Endothelial cell (in vitro differentiated cells): ENCODE data around the gene CRADD. TPM values are rescaled to one million over a fixed set of nuclear protein-coding genes. Genes with fewer than 3 reads are reported as not detected.
A peak's percentile ranks its signal among the peaks of the same experiment; 100 is the strongest.
"Not testable (repeated sequence)": the region's sequence is repeated elsewhere in the genome, so short reads cannot be mapped to it uniquely, and the experiment has no call there.

Source experiments
- DNase-seq: peaks from one replicate; pipeline ENCODE4 v3.0.0; 2021; ENCODE audit warnings: low spot score
- H3K27ac Mint-ChIP-seq: one replicate; pipeline ENCODE4 v1.8.0; 2021; ENCODE audit warnings: mixed read lengths, inconsistent platforms; ENCODE audit not compliant: unreplicated experiment
- H3K27me3 Mint-ChIP-seq: one replicate; pipeline ENCODE4 v1.8.0; 2021; ENCODE audit warnings: mild to moderate bottlenecking, moderate library complexity, mixed read lengths, inconsistent platforms; ENCODE audit not compliant: unreplicated experiment
- H3K36me3 Mint-ChIP-seq: one replicate; pipeline ENCODE4 v1.8.0; 2021; ENCODE audit warnings: mild to moderate bottlenecking, low read depth, mixed read lengths, inconsistent platforms; ENCODE audit not compliant: unreplicated experiment
- H3K4me1 Mint-ChIP-seq: one replicate; pipeline ENCODE4 v1.8.0; 2021; ENCODE audit warnings: mild to moderate bottlenecking, mixed read lengths, inconsistent platforms; ENCODE audit not compliant: unreplicated experiment
- H3K4me3 Mint-ChIP-seq: one replicate; pipeline ENCODE4 v1.8.0; 2021; ENCODE audit warnings: mild to moderate bottlenecking, mixed read lengths, inconsistent platforms; ENCODE audit not compliant: unreplicated experiment
- H3K9me3 Mint-ChIP-seq: one replicate; pipeline ENCODE4 v1.8.0; 2021; ENCODE audit warnings: mixed read lengths, inconsistent platforms; ENCODE audit not compliant: unreplicated experiment
- CTCF ChIP-seq: fragments of 200-600 bp; sonication (generic); IDR thresholded peaks from one replicate; pipeline ENCODE4 v1.5.0; 2021; ENCODE audit warnings: antibody characterized with exemption; ENCODE audit not compliant: unreplicated experiment
- total RNA-seq: library from RNA; stranded (reverse); fragmentation: NEBNext Ultra II Directional; extraction: Animal tissue kit (Norgen Biotek cat#: 25700); gene quantifications from one replicate; pipeline ENCODE4 v1.2.1, GENCODE V29; 2021; ENCODE audit not compliant: unreplicated experiment

Gene CRADD
- total RNA-seq, 1 donor from 2014 or later: 6.5 TPM

- H3K4me3 Mint-ChIP-seq: no peak overlapping the region
- no peak overlapping the region for H3K27ac Mint-ChIP-seq
- no peak for DNase-seq
- TF ChIP-seq CTCF: no peak
- peaks cover 11% of the 10 kb centered on the region for H3K4me1 Mint-ChIP-seq
- no peaks in the 10 kb centered on the region for H3K36me3 Mint-ChIP-seq
- H3K9me3 Mint-ChIP-seq: no peaks in the 10 kb centered on the region
- H3K27me3 Mint-ChIP-seq: no peaks in the 10 kb centered on the region
These were observed 99.4 kb downstream of the CRADD start for GRCh38 chr12:93776581-93777018.

GRCh38 chr12:93777254-93777653, 100.1 kb downstream of the CRADD start:
- no peaks in the 10 kb centered on the region for H3K27me3 Mint-ChIP-seq
- TF ChIP-seq CTCF: no peak
- peaks cover 11% of the 10 kb centered on the region for H3K4me1 Mint-ChIP-seq
- H3K27ac Mint-ChIP-seq: peak overlapping the region; percentile 25
- H3K36me3 Mint-ChIP-seq: no peaks in the 10 kb centered on the region
- no peak for DNase-seq
- H3K9me3 Mint-ChIP-seq: no peaks in the 10 kb centered on the region
- no peak overlapping the region for H3K4me3 Mint-ChIP-seq

GRCh38 chr12:93778306-93778705, 101.1 kb downstream of the CRADD start:
- no peak overlapping the region for H3K4me3 Mint-ChIP-seq
- no peaks in the 10 kb centered on the region for H3K9me3 Mint-ChIP-seq
- TF ChIP-seq CTCF: no peak
- H3K36me3 Mint-ChIP-seq: no peaks in the 10 kb centered on the region
- peaks cover 11% of the 10 kb centered on the region for H3K4me1 Mint-ChIP-seq
- no peak overlapping the region for H3K27ac Mint-ChIP-seq
- no peak for DNase-seq
- no peaks in the 10 kb centered on the region for H3K27me3 Mint-ChIP-seq

GRCh38 chr12:93778766-93779165, 101.6 kb downstream of the CRADD start:
- Mint-ChIP-seq H3K27me3 (no peaks in the 10 kb centered on the region), H3K4me3 (no peak overlapping the region), H3K4me1 (peaks cover 11% of the 10 kb centered on the region), H3K27ac (no peak overlapping the region), H3K9me3 (no peaks in the 10 kb centered on the region), H3K36me3 (no peaks in the 10 kb centered on the region)
- no peak for TF ChIP-seq CTCF
- no peak for DNase-seq

- no peak for TF ChIP-seq CTCF
- no peaks in the 10 kb centered on the region for H3K9me3 Mint-ChIP-seq
- DNase-seq: no peak
- no peak overlapping the region for H3K4me3 Mint-ChIP-seq
- no peaks in the 10 kb centered on the region for H3K36me3 Mint-ChIP-seq
- no peak overlapping the region for H3K27ac Mint-ChIP-seq
- peaks cover 11% of the 10 kb centered on the region for H3K4me1 Mint-ChIP-seq
- H3K27me3 Mint-ChIP-seq: no peaks in the 10 kb centered on the region
These were observed 103.0 kb downstream of the CRADD start for GRCh38 chr12:93780101-93780641.

- not testable (repeated sequence) for H3K9me3 Mint-ChIP-seq, H3K36me3 Mint-ChIP-seq, H3K27ac Mint-ChIP-seq, H3K4me3 Mint-ChIP-seq, DNase-seq, H3K27me3 Mint-ChIP-seq
- peaks cover 11% of the 10 kb centered on the region for H3K4me1 Mint-ChIP-seq
These were observed 103.7 kb downstream of the CRADD start for GRCh38 chr12:93780886-93781285.

GRCh38 chr12:93781961-93782360, 104.8 kb downstream of the CRADD start:
- H3K27me3 Mint-ChIP-seq, H3K27ac Mint-ChIP-seq, H3K9me3 Mint-ChIP-seq, H3K36me3 Mint-ChIP-seq, DNase-seq, H3K4me3 Mint-ChIP-seq, H3K4me1 Mint-ChIP-seq: not testable (repeated sequence)
